ENCODE data around the gene PLGRKT.

Gene PLGRKT

DNA sequence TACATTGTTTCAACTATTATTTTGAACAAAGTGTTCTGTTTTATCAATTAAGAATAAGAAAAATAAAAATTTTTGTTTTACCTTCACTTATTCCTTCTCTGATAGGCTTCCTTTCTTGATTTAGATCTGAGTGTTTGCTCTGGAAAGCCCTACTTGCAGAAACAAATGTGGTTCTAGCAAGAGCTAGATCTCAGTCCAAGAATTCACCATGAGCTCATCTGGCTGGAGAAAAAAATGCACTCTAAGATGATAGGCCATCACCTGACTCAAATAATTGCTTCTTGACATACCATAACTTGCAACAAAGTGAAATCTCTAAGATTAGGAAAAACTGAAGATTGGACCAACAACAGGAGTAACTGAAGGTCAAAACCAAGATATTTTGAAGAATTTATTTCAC is 126.9 kb downstream of the PLGRKT start:
- DNase-seq (ENCODE audit: low read depth in 3 of 3) = no peak
